ENCODE results near the gene DNAJC17.

The DNAJC17 gene

DNA sequence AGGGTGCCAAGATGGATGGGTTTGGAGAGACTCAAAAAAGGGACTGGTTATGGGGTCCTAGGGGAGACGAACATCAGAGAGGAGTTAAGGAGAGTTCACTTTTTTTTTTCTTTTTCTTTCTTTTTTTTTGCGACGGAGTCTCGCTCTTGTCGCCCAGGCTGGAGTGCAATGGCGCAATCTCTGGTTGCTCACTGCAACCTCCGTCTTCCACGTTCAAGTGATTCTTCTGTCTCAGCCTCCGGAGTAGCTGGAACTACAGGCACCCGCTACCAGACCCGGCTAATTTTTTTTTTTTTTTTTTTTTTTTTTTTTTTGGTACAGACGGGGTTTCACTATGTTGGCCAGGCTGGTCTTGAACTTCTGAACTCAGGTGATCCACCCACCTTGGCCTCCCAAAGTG is 37.8 kb upstream of the DNAJC17 start:
- H3K4me3 ChIP-seq (ENCODE audit: low read depth, low read length) = no peak overlapping the region

DNA sequence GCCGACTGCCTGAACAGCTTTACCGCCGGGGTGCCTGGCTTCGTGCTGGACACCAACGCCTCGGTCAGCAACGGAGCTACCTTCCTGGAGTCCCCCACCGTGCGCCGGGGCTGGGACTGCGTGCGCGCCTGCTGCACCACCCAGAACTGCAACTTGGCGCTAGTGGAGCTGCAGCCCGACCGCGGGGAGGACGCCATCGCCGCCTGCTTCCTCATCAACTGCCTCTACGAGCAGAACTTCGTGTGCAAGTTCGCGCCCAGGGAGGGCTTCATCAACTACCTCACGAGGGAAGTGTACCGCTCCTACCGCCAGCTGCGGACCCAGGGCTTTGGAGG is 37.4 kb upstream of the DNAJC17 start:
- Histone ChIP-seq H3K9me3 (ENCODE audit: severe bottlenecking) (no peaks in the 10 kb centered on the region), H3K27me3 (ENCODE audit: insufficient read depth, low read depth, severe bottlenecking) (no peaks in the 10 kb centered on the region), H3K36me3 (no peaks in the 10 kb centered on the region), H3K27ac (no peak overlapping the region), H3K4me3 (ENCODE audit: low read depth, low read length) (no peak overlapping the region)
- TF ChIP-seq, protein P1, sequence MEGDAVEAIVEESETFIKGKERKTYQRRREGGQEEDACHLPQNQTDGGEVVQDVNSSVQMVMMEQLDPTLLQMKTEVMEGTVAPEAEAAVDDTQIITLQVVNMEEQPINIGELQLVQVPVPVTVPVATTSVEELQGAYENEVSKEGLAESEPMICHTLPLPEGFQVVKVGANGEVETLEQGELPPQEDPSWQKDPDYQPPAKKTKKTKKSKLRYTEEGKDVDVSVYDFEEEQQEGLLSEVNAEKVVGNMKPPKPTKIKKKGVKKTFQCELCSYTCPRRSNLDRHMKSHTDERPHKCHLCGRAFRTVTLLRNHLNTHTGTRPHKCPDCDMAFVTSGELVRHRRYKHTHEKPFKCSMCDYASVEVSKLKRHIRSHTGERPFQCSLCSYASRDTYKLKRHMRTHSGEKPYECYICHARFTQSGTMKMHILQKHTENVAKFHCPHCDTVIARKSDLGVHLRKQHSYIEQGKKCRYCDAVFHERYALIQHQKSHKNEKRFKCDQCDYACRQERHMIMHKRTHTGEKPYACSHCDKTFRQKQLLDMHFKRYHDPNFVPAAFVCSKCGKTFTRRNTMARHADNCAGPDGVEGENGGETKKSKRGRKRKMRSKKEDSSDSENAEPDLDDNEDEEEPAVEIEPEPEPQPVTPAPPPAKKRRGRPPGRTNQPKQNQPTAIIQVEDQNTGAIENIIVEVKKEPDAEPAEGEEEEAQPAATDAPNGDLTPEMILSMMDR (IDR thresholded peaks at IDR 0.05; ENCODE audit: low read depth, low read length) = no peak
- DNase-seq = no peak

More for the DNA sequence above, 37.8 kb upstream of the DNAJC17 start:
- Histone ChIP-seq H3K9me3 (ENCODE audit: severe bottlenecking) (no peaks in the 10 kb centered on the region), H3K36me3 (no peaks in the 10 kb centered on the region), H3K27me3 (ENCODE audit: insufficient read depth, low read depth, severe bottlenecking) (no peaks in the 10 kb centered on the region), H3K27ac (no peak overlapping the region)
- TF ChIP-seq, protein P1 (IDR thresholded peaks at IDR 0.05; ENCODE audit: low read depth, low read length) = no peak
- no peak for DNase-seq

DNA sequence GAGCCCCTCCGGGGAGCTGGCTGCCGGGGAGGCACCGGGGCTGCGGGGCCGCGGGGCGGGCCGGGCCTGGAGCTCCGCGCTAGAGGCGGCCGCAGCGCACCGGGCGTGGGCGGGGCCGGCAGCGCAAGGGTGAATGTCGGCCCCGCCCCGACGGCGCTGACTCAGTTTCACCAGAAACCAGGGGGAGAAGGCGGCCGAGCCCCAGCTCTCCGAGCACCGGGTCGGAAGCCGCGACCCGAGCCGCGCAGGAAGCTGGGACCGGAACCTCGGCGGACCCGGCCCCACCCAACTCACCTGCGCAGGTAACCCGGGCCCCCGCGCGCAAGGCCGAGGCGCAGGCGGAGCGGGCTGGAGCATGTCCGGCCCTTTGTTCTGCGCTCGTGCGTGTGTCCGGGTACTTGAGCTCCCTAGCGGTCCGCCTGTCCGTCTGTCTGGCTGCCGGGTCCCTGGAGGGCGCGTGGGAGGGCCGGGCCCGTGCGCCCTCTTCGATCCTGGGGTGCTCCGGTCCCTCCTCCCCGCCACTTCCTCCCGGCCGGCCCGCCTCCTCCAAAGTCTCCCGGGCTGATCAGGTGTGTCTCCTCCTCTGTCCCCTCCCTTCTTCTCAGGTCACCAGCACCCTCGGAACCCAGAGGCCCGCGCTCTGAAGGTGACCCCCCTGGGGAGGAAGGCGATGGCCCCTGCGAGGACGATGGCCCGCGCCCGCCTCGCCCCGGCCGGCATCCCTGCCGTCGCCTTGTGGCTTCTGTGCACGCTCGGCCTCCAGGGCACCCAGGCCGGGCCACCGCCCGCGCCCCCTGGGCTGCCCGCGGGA is 36.8 kb upstream of the DNAJC17 start, which contains the start of gene SPINT1:
Gene SPINT1, plus strand, starts transcription at position 164 of the 811 bp plus-strand sequence. Its CDS starts 507 bp downstream, at position 671.
- Histone ChIP-seq H3K36me3 (no peaks in the 10 kb centered on the region), H3K27ac (no peak within 1 kb of the TSS), H3K4me3 (ENCODE audit: low read depth, low read length) (no peak within 1 kb of the TSS), H3K27me3 (ENCODE audit: insufficient read depth, low read depth, severe bottlenecking) (no peaks in the 10 kb centered on the region), H3K9me3 (ENCODE audit: severe bottlenecking) (no peaks in the 10 kb centered on the region)
- TF ChIP-seq, protein P1 (IDR thresholded peaks at IDR 0.05; ENCODE audit: low read depth, low read length) = no peak
- no peak for DNase-seq

DNA sequence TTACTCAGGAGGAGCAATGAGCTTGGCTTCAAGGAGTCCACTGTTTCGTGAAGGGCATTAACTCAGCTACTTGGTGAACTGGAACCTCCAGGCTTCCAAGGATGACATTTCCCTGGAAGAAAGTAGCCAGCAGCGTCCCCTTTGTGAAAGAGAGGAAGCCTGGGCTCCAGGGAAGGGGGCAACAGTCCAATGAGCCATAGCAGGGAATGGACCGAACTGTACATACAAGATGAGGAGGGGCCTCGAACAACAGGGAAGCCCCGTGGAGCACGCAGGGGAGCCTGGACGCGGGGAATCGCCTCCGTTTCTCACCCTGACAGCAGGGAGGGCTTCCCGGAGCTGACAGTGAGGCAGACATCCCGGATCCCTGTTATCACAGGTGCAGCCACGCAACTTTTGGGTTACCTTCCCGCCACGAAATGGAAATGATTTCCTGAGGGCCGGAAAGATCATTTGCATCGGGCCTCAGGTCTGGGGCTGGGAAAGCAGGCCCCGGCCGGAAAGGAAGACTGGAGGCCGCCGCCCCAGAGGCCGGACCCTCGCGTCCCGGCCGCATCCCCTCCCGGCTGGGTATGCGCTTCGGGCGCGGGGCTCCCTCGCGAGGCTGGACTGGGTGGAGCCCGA is 36.1 kb upstream of the DNAJC17 start:
- Histone ChIP-seq H3K27ac (no peak overlapping the region), H3K27me3 (ENCODE audit: insufficient read depth, low read depth, severe bottlenecking) (no peaks in the 10 kb centered on the region), H3K36me3 (no peaks in the 10 kb centered on the region), H3K9me3 (ENCODE audit: severe bottlenecking) (no peaks in the 10 kb centered on the region), H3K4me3 (ENCODE audit: low read depth, low read length) (no peak overlapping the region)
- TF ChIP-seq, protein P1 (IDR thresholded peaks at IDR 0.05; ENCODE audit: low read depth, low read length) = no peak
- DNase-seq = no peak

DNA sequence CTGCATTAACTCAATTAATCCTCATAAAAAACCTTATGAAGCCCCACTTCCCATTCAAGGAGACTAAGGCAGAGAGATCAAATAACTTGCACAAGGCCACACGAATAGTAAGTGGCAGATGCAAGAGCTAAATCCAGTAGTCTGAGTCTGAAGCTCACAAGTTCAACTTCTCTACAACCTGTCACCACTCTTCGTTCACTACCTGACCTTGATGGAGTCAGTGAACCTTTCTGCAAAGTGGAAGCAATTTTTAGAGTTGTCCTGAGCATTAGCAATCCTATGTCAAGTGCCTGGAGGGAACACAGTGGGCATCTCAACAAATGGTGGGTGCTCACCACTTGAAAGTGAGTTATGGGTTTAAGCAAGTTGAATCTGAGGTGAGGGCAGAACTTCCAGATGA is 34.5 kb upstream of the DNAJC17 start:
- TF ChIP-seq, protein P1 (IDR thresholded peaks at IDR 0.05; ENCODE audit: low read depth, low read length) = no peak

More for the DNA sequence above, 34.5 kb upstream of the DNAJC17 start:
- no peak for DNase-seq
- Histone ChIP-seq H3K27me3 (ENCODE audit: insufficient read depth, low read depth, severe bottlenecking) (no peaks in the 10 kb centered on the region), H3K4me3 (ENCODE audit: low read depth, low read length) (no peak overlapping the region), H3K27ac (no peak overlapping the region), H3K9me3 (ENCODE audit: severe bottlenecking) (no peaks in the 10 kb centered on the region), H3K36me3 (no peaks in the 10 kb centered on the region)
